ENCODE measurements around the gene BACH1.
A peak's percentile ranks its signal among the peaks of the same experiment; 100 is the strongest.

Gene BACH1

GRCh38 chr21:29371464-29371863 is 72.7 kb downstream of the BACH1 start:
- no peak for DNase-seq (ENCODE audit: low read depth)
- TF ChIP-seq CTCF (conservative IDR thresholded peaks at IDR 0.05; ENCODE audit: low read length), result no peak
- H3K4me3 ChIP-seq (ENCODE audit: low read length), result no peak overlapping the region

- no peak overlapping the region for H3K4me3 ChIP-seq (ENCODE audit: low read length)
- DNase-seq (ENCODE audit: low read depth), result peak; percentile 77
- TF ChIP-seq CTCF (conservative IDR thresholded peaks at IDR 0.05; ENCODE audit: low read length), result peak; percentile 79
These were observed 73.5 kb downstream of the BACH1 start for GRCh38 chr21:29372063-29372802.

- DNase-seq (ENCODE audit: low read depth), result peak; percentile 28
- no peak overlapping the region for H3K4me3 ChIP-seq (ENCODE audit: low read length)
- no peak for TF ChIP-seq CTCF (conservative IDR thresholded peaks at IDR 0.05; ENCODE audit: low read length)
These were observed 75.8 kb downstream of the BACH1 start for GRCh38 chr21:29374481-29374880.

- H3K4me3 ChIP-seq (ENCODE audit: low read length), result no peak overlapping the region
- TF ChIP-seq CTCF (conservative IDR thresholded peaks at IDR 0.05; ENCODE audit: low read length), result peak; percentile 33
- DNase-seq (ENCODE audit: low read depth), result peak; percentile 13
These were observed 77.8 kb downstream of the BACH1 start for GRCh38 chr21:29376556-29376955.

GRCh38 chr21:29377266-29377665 is 78.5 kb downstream of the BACH1 start:
- DNase-seq (ENCODE audit: low read depth), result no peak
- no peak overlapping the region for H3K4me3 ChIP-seq (ENCODE audit: low read length)
- no peak for TF ChIP-seq CTCF (conservative IDR thresholded peaks at IDR 0.05; ENCODE audit: low read length)

- no peak for TF ChIP-seq CTCF (conservative IDR thresholded peaks at IDR 0.05; ENCODE audit: low read length)
- H3K4me3 ChIP-seq (ENCODE audit: low read length), result no peak overlapping the region
- no peak for DNase-seq (ENCODE audit: low read depth)
These were observed 80.1 kb downstream of the BACH1 start for GRCh38 chr21:29378832-29379231.

- no peak overlapping the region for H3K4me3 ChIP-seq (ENCODE audit: low read length)
- DNase-seq (ENCODE audit: low read depth), result no peak
- TF ChIP-seq CTCF (conservative IDR thresholded peaks at IDR 0.05; ENCODE audit: low read length), result no peak
These were observed 80.9 kb downstream of the BACH1 start for GRCh38 chr21:29379517-29380054.
